SKM-1 (cell line): ENCODE measurements around the gene GCSAML.
"Not testable (repeated sequence)": the region's sequence is repeated elsewhere in the genome, so short reads cannot be mapped to it uniquely, and the experiment has no call there.

Experiments used
- DNase-seq: peaks from one replicate; lab custom pipeline; 2025; ENCODE audit not compliant: unreplicated experiment; lab: John Stamatoyannopoulos, UW

Gene GCSAML

GRCh38 chr1:247548769-247549182 lies at the start of gene GCSAML:
GCSAML (plus strand) TSS chr1:247549134; CDS start chr1:247549192, 58 bp downstream.
- peak; percentile 23 for DNase-seq

GRCh38 chr1:247500865-247501264 lies 48.1 kb upstream of the GCSAML start:
- DNase-seq = no peak

- DNase-seq = no peak
Measured at GRCh38 chr1:247506831-247507230, 42.1 kb upstream of the GCSAML start.

- DNase-seq = no peak
Measured at GRCh38 chr1:247517795-247518612, 30.9 kb upstream of the GCSAML start.

- no peak for DNase-seq
Measured at GRCh38 chr1:247518613-247518891, 30.4 kb upstream of the GCSAML start.

GRCh38 chr1:247521886-247522285 lies 27.0 kb upstream of the GCSAML start:
- DNase-seq = not testable (repeated sequence)

GRCh38 chr1:247528812-247529474 lies 20.0 kb upstream of the GCSAML start:
- no peak for DNase-seq

GRCh38 chr1:247529771-247530355 lies 19.1 kb upstream of the GCSAML start:
- peak; percentile 21 for DNase-seq

GRCh38 chr1:247530785-247531184 lies 18.1 kb upstream of the GCSAML start:
- DNase-seq = no peak

- no peak for DNase-seq
Measured at GRCh38 chr1:247531937-247532336, 17.0 kb upstream of the GCSAML start.

GRCh38 chr1:247535402-247535801 lies 13.5 kb upstream of the GCSAML start:
- DNase-seq = no peak

GRCh38 chr1:247536340-247536739 lies 12.6 kb upstream of the GCSAML start, which contains the start of gene OR2C3:
OR2C3 (minus strand) TSS chr1:247536440; CDS start chr1:247532511, 3,929 bp downstream.
- no peak for DNase-seq

GRCh38 chr1:247538561-247538960 lies 10.4 kb upstream of the GCSAML start:
- DNase-seq = no peak

GRCh38 chr1:247539215-247539614 lies 9.7 kb upstream of the GCSAML start:
- DNase-seq = no peak

- DNase-seq = no peak
Measured at GRCh38 chr1:247540581-247540980, 8.4 kb upstream of the GCSAML start.

- DNase-seq = peak; percentile 29
Measured at GRCh38 chr1:247542811-247543210, 6.1 kb upstream of the GCSAML start.

- DNase-seq = no peak
Measured at GRCh38 chr1:247548092-247548491, 842 bp upstream of the GCSAML start.

- DNase-seq = no peak
Measured at GRCh38 chr1:247551721-247552120, 2.8 kb downstream of the GCSAML start.

- no peak for DNase-seq
Measured at GRCh38 chr1:247552231-247552630, 3.3 kb downstream of the GCSAML start.

- DNase-seq = no peak
Measured at GRCh38 chr1:247557926-247558674, 9.2 kb downstream of the GCSAML start.

GRCh38 chr1:247561711-247562110 lies 12.8 kb downstream of the GCSAML start:
- DNase-seq = no peak
